Spleen (tissue), 7 donors: ENCODE results near the gene RSBN1L.

Experiments used
- CTCF ChIP-seq, 11 experiments: fragments of 200-600 bp in 7 of 11; fragments of 450-650 bp in 4 of 11; sonication (generic) in 4 of 11; IDR thresholded peaks in 8 of 11; conservative IDR thresholded peaks in 3 of 11; 1 replicate in 7 of 11; 2 replicates in 4 of 11; pipeline versions ENCODE4 v1.4.0 to v1.8.0; 2016 to 2021; ENCODE audit warnings: antibody characterized with exemption in 11 of 11, inconsistent platforms in 4 of 11, mild to moderate bottlenecking in 1 of 11
- POLR2A ChIP-seq, 3 donors: fragments of 450-650 bp; IDR thresholded peaks; one replicate each; pipeline ENCODE4 v1.5.1; 2017; ENCODE audit warnings: antibody characterized with exemption in 3 of 3, mild to moderate bottlenecking in 1 of 3
- donor health status: DM: no; HTN: no; CAD: no; lungs with moderate emphysema.
- donor health status: DM: no; HTN: no; CAD: no.
- donor health status: DM: no; HTN: no; CAD: no.

- TF ChIP-seq CTCF (IDR thresholded peaks at IDR 0.05 in 8 of 11, conservative IDR thresholded peaks at IDR 0.05 in 3 of 11) (no peak), POLR2A (IDR thresholded peaks at IDR 0.05) (no peak)
These were observed 12.2 kb upstream of the RSBN1L start for GRCh38 chr7:77684030-77684429.
